ENCODE measurements around the gene ZNF593OS.
A peak's percentile ranks its signal among the peaks of the same experiment; 100 is the strongest.

Gene ZNF593OS

GRCh38 chr1:26158908-26159742 is 12.5 kb downstream of the ZNF593OS start, which contains the start of gene FAM110D:
FAM110D (plus strand) TSS chr1:26159079; CDS start chr1:26161292, 2,213 bp downstream.
- no peak for DNase-seq (ENCODE audit: low read depth in 2 of 2)

DNA sequence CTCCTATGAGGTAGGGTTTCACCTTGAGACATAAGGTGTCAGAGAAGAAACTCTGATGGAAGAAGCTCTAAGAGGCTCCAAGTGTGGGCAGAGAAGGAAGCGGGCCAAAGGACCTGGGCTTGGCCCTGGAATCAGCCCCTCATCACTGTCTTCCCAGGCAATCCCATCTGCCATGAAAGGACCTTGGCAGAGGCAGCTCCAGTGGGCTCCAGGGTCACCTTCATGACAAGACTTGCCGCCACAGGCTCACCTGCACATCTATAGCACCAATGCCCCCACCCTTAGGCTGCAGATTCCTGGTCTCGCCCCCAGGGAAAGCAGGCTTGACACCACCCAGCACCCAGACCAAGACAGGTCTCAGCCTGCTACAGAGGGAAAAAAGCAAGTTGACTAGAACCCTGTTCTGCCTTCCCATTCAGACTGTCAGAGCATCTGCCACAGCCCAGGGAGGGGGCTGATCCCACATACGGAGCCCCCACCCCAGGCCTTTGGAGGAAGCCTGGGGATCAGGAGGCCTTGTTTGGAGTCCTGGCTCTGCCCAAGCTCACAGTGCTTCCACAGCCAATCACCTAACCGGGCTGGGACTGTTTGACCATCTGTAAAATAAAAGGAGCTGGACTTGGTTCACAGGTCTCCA is 13.2 kb downstream of the ZNF593OS start:
- DNase-seq (ENCODE audit: low read depth in 2 of 2): no peak

DNA sequence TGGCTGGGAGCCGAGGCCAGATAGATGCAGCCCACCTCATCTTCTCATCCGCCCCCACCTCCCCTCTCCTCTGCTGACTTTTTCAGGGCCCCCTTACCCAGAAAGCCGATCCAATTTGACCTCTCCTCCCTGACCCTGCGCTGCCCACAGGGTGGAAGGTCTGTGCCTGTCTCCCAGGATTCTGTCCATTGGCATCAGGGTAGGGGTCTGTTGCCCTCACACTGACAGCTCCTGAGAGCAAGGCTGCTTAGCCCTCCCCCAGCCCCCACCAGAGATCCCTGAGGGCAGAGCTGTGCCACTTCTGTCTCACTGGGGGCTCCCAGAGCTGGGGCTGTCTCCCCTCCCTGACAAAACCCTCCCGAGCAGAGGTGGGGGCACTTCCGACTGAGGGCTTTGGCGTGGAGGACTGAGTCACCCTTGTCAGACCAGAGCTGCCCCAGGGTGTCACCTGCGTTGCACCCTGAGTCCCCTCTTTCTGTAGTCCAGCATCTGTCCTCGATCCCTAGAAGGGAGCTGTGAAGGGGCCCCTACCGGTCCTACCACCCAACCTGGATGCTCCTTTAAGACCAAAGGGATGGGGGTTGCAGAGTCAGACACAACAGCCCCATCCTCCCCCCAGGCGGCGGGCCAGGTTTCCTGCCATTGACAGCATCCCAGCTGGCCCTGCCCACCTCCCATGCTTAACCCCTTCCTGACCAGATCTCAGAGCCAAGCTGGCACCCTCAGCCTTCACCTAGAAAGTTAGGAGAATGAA is 15.2 kb downstream of the ZNF593OS start:
- DNase-seq (ENCODE audit: low read depth in 2 of 2): no peak

- no peak for DNase-seq (ENCODE audit: low read depth in 2 of 2)
Measured at GRCh38 chr1:26155370-26156284, 16.0 kb downstream of the ZNF593OS start.

GRCh38 chr1:26154750-26155149 is 16.9 kb downstream of the ZNF593OS start:
- no peak for DNase-seq (ENCODE audit: low read depth in 2 of 2)

- DNase-seq (ENCODE audit: low read depth in 2 of 2): no peak
Measured at GRCh38 chr1:26153966-26154532, 17.6 kb downstream of the ZNF593OS start.

DNA sequence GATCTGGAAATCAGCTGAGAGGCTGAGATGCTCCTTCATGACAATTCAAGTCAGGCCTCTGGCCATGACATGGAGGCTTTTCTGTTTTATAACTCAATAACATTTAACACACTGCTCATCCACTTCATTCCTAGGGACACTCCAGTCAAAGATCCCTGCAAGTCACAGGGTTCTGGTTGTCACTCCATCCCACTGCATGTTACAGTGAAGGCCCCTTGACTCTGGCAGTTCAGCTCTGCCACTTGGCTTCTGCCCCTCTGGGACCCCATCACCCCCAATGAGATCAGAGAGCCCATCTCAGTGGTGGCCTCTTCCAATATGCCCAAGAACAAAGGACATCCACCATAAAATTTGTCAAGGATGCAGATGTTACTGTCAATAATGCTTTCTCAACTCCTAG is 22.7 kb downstream of the ZNF593OS start:
- no peak for DNase-seq (ENCODE audit: low read depth in 2 of 2)

- no peak for DNase-seq (ENCODE audit: low read depth in 2 of 2)
Measured at GRCh38 chr1:26145960-26146294, 25.7 kb downstream of the ZNF593OS start.

DNA sequence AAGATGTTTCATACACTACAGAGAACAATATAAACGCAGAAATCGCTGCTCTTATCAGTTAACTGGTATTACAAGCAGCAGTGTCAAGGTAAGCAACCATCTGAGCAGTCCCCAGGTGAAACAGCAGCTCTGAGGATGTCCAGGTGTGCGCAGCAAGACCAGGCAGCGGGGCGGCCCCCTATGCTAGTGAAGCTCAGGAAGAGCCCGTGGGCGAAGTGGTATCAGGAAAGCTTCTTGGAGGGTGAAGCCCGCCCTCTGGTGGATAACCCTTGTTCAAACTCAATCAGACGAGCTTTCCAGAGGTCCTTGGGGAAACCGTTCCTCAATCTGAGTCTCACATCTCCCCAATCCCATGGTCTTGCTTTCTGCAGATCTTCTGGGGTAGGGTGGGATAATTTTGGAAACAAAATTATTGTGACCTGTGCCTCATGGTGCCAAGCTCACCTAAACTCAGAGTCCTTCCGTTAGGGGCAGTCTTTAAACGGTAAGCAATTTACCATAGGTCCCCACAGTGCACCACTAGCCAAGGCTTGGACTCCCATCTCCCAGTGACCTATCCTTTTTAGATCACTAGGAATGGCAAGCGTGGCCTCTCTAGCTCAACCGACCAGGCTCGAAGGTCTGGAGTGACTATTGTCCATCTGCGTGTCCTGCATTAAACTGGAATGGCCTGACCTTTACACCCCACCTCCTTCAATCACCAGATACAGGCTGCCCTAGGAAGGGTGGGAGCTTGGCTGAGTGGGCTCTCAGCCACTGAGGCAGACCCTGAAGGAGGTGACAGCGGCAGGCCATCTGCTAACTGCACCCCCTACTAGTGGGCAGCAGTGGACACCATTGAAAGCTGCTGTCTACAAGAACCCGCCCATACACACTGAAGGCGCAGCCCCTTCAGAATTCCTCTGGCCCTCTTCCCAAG is 26.3 kb downstream of the ZNF593OS start:
- DNase-seq (ENCODE audit: low read depth in 2 of 2): peak in 1 of 2 experiments; percentile 36

GRCh38 chr1:26142159-26142558 is 29.5 kb downstream of the ZNF593OS start:
- DNase-seq (ENCODE audit: low read depth in 2 of 2): no peak

GRCh38 chr1:26138974-26139558 is 32.6 kb downstream of the ZNF593OS start:
- no peak for DNase-seq (ENCODE audit: low read depth in 2 of 2)

GRCh38 chr1:26134466-26134865 is 37.2 kb downstream of the ZNF593OS start:
- DNase-seq (ENCODE audit: low read depth in 2 of 2): no peak

DNA sequence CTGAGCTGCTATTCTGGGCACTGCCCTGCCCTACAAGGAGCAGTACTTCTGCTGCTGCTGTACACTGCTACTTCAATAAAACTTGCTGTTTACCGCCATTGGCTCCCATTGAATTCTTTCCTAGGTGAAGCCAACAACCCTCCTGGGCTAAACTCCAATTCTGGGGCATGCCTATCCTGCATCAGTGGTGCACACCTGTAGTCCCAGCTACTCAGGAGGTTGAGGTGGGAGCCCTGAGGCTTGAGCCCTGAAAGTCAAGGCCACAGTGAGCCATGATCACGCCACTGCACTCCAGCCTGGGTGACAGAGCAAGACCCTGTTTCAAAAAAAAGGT is 38.8 kb downstream of the ZNF593OS start:
- DNase-seq (ENCODE audit: low read depth in 2 of 2): no peak

DNA sequence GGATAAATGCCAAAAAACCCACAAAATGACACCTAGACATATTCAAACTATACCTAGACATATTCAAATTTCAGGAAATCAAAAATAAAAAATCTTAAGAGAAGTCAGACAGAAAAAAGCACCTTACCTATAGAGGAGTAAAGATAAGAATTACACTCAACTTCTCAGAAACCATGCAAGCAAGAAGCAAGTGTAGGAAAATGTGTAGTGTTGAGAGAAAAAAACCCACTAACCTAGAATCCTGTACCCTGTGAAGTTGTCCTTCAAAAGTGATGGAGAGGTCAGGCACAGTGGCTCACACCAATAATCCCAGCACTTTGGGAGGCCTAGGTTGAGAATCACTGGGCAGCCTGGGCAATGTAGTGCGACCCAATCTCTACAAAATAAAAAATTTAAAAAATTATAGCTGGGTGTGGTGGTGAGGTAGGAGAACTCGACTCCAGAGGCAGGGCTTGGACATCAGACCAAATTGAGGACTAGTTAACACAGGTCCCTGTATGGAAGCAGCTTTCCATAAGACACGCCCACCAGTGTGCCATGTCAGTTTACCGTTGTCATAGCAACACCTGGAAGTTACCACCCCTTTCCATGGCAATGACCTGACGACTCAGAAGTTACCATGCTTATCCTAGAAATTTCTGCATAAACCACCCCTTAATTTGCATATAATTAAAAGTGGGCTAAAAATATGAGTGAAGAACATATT is 39.4 kb downstream of the ZNF593OS start:
- DNase-seq (ENCODE audit: low read depth in 2 of 2): no peak

- no peak for DNase-seq (ENCODE audit: low read depth in 2 of 2)
Measured at GRCh38 chr1:26130695-26131094, 40.9 kb downstream of the ZNF593OS start.

DNA sequence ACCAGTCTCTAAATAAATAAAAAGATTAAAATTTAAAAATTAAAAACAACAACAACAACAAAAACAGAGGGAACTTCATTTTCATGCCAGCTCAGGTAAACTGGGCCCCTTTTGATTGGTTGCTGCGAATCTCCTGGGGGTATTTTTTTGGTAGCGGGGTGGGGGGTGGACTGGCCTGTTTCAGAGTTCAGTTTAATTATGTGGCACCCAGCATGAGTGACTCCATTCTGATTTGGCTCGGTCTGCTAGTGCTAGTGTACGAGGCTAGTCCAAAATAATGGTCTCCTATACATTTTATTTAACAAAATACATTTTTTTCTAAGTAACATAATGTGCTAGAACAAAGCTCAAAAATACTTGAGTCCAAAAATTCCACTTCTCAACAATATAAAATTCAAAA is 41.9 kb downstream of the ZNF593OS start:
- no peak for DNase-seq (ENCODE audit: low read depth in 2 of 2)

DNA sequence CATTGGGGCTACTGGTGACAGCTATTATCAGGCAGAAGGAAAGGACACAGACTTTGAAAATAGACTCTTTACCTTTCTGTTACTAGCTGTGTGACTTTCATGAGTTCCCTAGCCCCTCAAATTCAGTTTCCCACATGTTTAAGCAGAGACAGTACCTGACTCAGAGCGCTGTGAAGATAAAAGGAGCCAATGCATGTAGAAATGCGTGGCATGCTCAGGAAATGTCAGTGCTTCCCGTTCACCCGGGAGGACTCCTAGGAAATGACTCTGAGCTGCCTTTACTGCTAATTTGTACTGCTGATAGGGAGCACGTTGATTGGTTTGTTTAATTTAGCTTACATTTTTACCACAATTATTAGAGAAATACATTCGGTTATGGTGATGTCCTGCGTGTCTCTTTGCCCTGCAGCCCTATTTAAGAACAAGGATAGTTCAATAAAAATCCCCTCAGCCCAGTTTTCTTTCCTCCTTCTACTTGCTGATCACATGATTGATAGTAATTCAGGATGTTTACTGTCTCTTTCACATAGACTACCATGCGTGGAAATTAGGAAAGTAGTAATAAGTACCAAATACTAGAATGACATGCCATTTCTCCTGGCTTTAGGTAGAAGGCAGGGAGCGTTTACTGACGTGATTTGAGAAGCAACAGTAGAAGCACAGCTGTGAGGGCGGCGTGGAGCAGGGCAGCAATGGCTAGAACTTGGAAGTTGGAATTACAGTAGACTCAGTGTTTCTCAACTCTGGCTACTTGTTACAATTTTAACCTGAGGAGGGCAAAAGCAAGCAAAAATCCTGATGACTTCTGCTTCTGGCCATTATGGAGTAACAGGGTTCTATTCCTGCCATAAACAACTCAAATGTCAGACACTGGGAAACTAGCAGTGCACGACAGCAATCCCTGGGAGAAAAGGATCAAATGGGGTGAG is 44.1 kb downstream of the ZNF593OS start:
- no peak for DNase-seq (ENCODE audit: low read depth in 2 of 2)
